ENCODE measurements around the gene TMEM196. TPM values are rescaled to one million over a fixed set of nuclear protein-coding genes. Genes with fewer than 3 reads are reported as not detected.
A peak's percentile ranks its signal among the peaks of the same experiment; 100 is the strongest.
"Not testable (repeated sequence)": the region's sequence is repeated elsewhere in the genome, so short reads cannot be mapped to it uniquely, and the experiment has no call there.

The TMEM196 gene
- polyA plus RNA-seq, 6 donors from 2014 or later: not detected

GRCh38 chr7:19696926-19697325 is 76.5 kb downstream of the TMEM196 start:
- Mint-ChIP-seq H3K4me1 (no peaks in the 10 kb centered on the region), H3K4me3 (no peak overlapping the region), H3K27ac (peak overlapping the region in 1 of 6 donors; percentile 20), H3K27me3 (no peaks in the 10 kb centered on the region), H3K36me3 (peaks cover 15 to 16% of the 10 kb centered on the region in 2 donors), H3K9me3 (no peaks in the 10 kb centered on the region)
- ATAC-seq (ENCODE audit: low read depth in 2 of 2): no peak
- DNase-seq: no peak

DNA sequence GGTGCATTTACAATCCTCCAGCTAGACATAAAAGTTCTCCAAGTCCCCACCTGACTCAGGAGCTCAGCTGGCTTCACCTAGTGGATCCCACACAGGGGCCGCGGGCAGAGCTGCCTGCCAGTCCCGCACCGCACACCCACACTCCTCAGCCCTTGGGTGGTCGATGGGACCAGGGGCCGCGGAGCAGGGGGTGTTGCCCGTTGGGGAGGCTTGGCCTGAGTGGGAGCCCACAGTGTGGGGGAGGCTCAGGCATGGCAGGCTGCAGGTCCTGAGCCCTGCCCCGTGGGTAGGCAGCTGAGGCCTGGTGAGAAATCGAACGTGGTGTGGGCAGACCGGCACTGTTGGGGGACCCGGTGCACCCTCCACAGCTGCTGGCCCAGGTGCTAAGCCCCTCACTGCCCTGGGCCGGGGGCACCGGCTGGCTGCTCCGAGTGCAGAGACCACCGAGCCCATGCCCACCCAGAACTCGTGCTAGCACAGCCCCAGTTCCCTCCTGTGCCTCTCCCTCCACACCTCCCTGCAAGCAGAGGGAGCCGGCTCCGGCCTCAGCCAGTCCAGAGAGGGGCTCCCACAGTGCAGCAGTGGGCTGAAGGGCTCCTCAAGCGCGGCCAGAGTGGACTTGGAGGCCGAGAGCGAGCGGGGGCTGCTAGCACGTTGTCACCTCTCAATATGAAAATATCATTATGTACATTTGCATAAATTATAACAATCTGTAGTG is 81.1 kb downstream of the TMEM196 start:
- Mint-ChIP-seq H3K27me3 (no peaks in the 10 kb centered on the region), H3K9me3 (peaks cover 0 to 4% (median 0%) of the 10 kb centered on the region in 7 donors), H3K36me3 (peaks cover 0 to 6% of the 10 kb centered on the region in 2 donors), H3K27ac (no peak overlapping the region), H3K4me1 (no peaks in the 10 kb centered on the region), H3K4me3 (no peak overlapping the region)
- DNase-seq (no peak), ATAC-seq (ENCODE audit: low read depth in 2 of 2) (no peak)

GRCh38 chr7:19690736-19691135 is 82.7 kb downstream of the TMEM196 start:
- Mint-ChIP-seq H3K27ac (no peak overlapping the region), H3K4me1 (no peaks in the 10 kb centered on the region), H3K4me3 (no peak overlapping the region), H3K9me3 (peaks cover 0 to 4% (median 0%) of the 10 kb centered on the region in 7 donors), H3K36me3 (peaks cover 0 to under 1% of the 10 kb centered on the region in 2 donors), H3K27me3 (no peaks in the 10 kb centered on the region)
- no peak for ATAC-seq (ENCODE audit: low read depth in 2 of 2)
- no peak for DNase-seq

- not testable (repeated sequence) for H3K27ac Mint-ChIP-seq; H3K9me3 Mint-ChIP-seq; H3K4me1 Mint-ChIP-seq; H3K36me3 Mint-ChIP-seq; ATAC-seq (ENCODE audit: low read depth in 2 of 2); H3K4me3 Mint-ChIP-seq; H3K27me3 Mint-ChIP-seq; DNase-seq
Observed at GRCh38 chr7:19689130-19689529, 84.3 kb downstream of the TMEM196 start.

DNA sequence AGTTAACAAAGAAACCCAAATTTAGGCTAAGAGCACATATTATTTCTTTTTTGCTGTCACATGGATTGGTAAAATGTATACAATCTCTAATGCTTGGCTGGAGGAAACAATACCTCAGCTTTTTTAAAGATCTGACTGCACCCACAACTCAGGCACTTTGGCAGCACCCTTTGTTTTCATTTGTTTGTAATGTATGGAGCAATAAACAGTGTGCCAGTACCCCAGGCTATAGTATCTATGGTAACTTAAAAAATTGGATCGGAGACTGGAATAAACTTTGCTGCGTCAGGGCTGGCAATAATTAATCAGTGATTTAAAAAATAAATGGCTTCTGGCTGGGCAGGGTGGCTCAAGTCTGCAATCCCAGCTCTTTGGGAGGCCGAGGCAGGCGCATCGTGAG is 91.8 kb downstream of the TMEM196 start:
- no peak overlapping the region for H3K27ac Mint-ChIP-seq
- no peak overlapping the region for H3K4me3 Mint-ChIP-seq
- H3K36me3 Mint-ChIP-seq: no peaks in the 10 kb centered on the region
- DNase-seq (no peak), ATAC-seq (ENCODE audit: low read depth in 2 of 2) (no peak)
- peaks cover 4 to 10% (median 9%) of the 10 kb centered on the region in 3 donors for H3K4me1 Mint-ChIP-seq
- no peaks in the 10 kb centered on the region for H3K27me3 Mint-ChIP-seq
- peaks cover 0 to 4% (median 1%) of the 10 kb centered on the region in 7 donors for H3K9me3 Mint-ChIP-seq

- Mint-ChIP-seq H3K27me3 (no peaks in the 10 kb centered on the region), H3K27ac (peak overlapping the region in 3 of 6 donors; percentile 12 to 53 (median 18)), H3K4me1 (peaks cover 8 to 16% (median 9%) of the 10 kb centered on the region in 3 donors), H3K9me3 (peaks cover 0 to 2% (median 0%) of the 10 kb centered on the region in 7 donors), H3K4me3 (peak overlapping the region in 1 of 8 donors; percentile 42), H3K36me3 (no peaks in the 10 kb centered on the region)
- no peak for ATAC-seq (ENCODE audit: low read depth in 2 of 2)
- no peak for DNase-seq
Observed at GRCh38 chr7:19677180-19677579, 96.2 kb downstream of the TMEM196 start.

- Mint-ChIP-seq H3K9me3 (peaks cover 0 to 2% (median 0%) of the 10 kb centered on the region in 7 donors), H3K27ac (peak overlapping the region in 1 of 6 donors; percentile 9), H3K4me1 (peaks cover 8 to 16% (median 9%) of the 10 kb centered on the region in 3 donors), H3K36me3 (no peaks in the 10 kb centered on the region), H3K4me3 (no peak overlapping the region), H3K27me3 (no peaks in the 10 kb centered on the region)
- no peak for DNase-seq
- no peak for ATAC-seq (ENCODE audit: low read depth in 2 of 2)
Observed at GRCh38 chr7:19675816-19676215, 97.6 kb downstream of the TMEM196 start.

- no peak overlapping the region for H3K27ac Mint-ChIP-seq
- no peak overlapping the region for H3K4me3 Mint-ChIP-seq
- ATAC-seq (ENCODE audit: low read depth in 2 of 2): no peak
Observed at GRCh38 chr7:19674266-19674960, 99.0 kb downstream of the TMEM196 start.

GRCh38 chr7:19670806-19671205 is 102.6 kb downstream of the TMEM196 start:
- no peak overlapping the region for H3K4me3 Mint-ChIP-seq
- H3K36me3 Mint-ChIP-seq: no peaks in the 10 kb centered on the region
- peaks cover 0 to under 1% (median under 1%) of the 10 kb centered on the region in 3 donors for H3K4me1 Mint-ChIP-seq
- peaks cover 0 to under 1% (median 0%) of the 10 kb centered on the region in 7 donors for H3K9me3 Mint-ChIP-seq
- DNase-seq: no peak
- H3K27me3 Mint-ChIP-seq: no peaks in the 10 kb centered on the region
- ATAC-seq (ENCODE audit: low read depth in 2 of 2): no peak
- no peak overlapping the region for H3K27ac Mint-ChIP-seq

More at GRCh38 chr7:19674266-19674960, 99.0 kb downstream of the TMEM196 start:
- Mint-ChIP-seq H3K27me3 (no peaks in the 10 kb centered on the region), H3K4me1 (peaks cover 8 to 16% (median 9%) of the 10 kb centered on the region in 3 donors), H3K36me3 (no peaks in the 10 kb centered on the region), H3K9me3 (peaks cover 0 to 2% (median 0%) of the 10 kb centered on the region in 7 donors)
- no peak for DNase-seq

Other genes with a start within 250 kb of the TMEM196 start
- gene POLR1F, start 64.6 kb downstream of the TMEM196 start, polyA plus RNA-seq (ENCODE audit: low read depth in 6 of 6): 10 to 100 TPM; 31.8 to 48.6 (median 39.7) TPM